SK-N-SH (cell line): ENCODE measurements around the gene CRMP1. TPM values are rescaled to one million over a fixed set of nuclear protein-coding genes. Genes with fewer than 3 reads are reported as not detected.

Source experiments
- CTCF ChIA-PET: fragments of 300-600, 350-600 bp; formaldehyde crosslinking; extraction: SDS; loops from one replicate; lab custom pipeline; 2021; lab: Yijun Ruan, JAX
- POLR2A ChIA-PET: fragments of 350-600 bp; sonication (Branson Sonifier 250); formaldehyde crosslinking; extraction: SDS; loops from one replicate; lab custom pipeline; 2020; ENCODE audit warnings: antibody characterized with exemption, inconsistent platforms; lab: Yijun Ruan, JAX
- DNase-seq: peaks from one replicate; pipeline ENCODE4 v3.0.0; 2012
- H2AFZ ChIP-seq: fragments of 200-600 bp; sonication (generic); 2 replicates; pipeline ENCODE4 v1.8.1; 2016; ENCODE audit warnings: antibody characterized with exemption, mild to moderate bottlenecking, low read depth
- H3F3A ChIP-seq: fragments of 200-600 bp; sonication (generic); replicated peaks from 2 replicates; pipeline ENCODE3; 2016; ENCODE audit warnings: antibody characterized with exemption, mild to moderate bottlenecking; ENCODE audit not compliant: insufficient read depth
- H3K27ac ChIP-seq, 2 experiments: fragments of 200-500 bp in 1 of 2; fragments of 200-600 bp in 1 of 2; sonication (Bioruptor generic) in 1 of 2; sonication (generic), shearing (Covaris generic) in 1 of 2; 2 replicates each; pipeline versions ENCODE4 v1.5.1 to v1.6.1; 2014 to 2016; ENCODE audit warnings: low read depth in 2 of 2, inconsistent platforms in 1 of 2, low read length in 1 of 2, mild to moderate bottlenecking in 1 of 2, mixed read lengths in 1 of 2
- H3K27me3 ChIP-seq: fragments of 200-600 bp; sonication (generic), shearing (Covaris generic); 2 replicates; pipeline ENCODE4 v1.6.1; 2016; ENCODE audit warnings: mixed run types; ENCODE audit not compliant: insufficient read depth
- H3K36me3 ChIP-seq, 2 experiments: fragments of 200-500 bp in 1 of 2; fragments of 200-600 bp in 1 of 2; sonication (Bioruptor generic) in 1 of 2; sonication (generic) in 1 of 2; replicated peaks in 1 of 2; 2 replicates each; pipeline versions ENCODE3 to v1.5.1; 2014 to 2016; ENCODE audit warnings: low read length in 1 of 2, mild to moderate bottlenecking in 1 of 2; ENCODE audit not compliant: insufficient read depth in 2 of 2, control insufficient read depth in 1 of 2
- H3K4me1 ChIP-seq, 2 experiments: fragments of 200-500 bp in 1 of 2; fragments of 200-600 bp in 1 of 2; sonication (Bioruptor generic) in 1 of 2; sonication (generic), shearing (Covaris generic) in 1 of 2; 2 replicates each; pipeline versions ENCODE4 v1.5.1 to v1.6.1; 2014 to 2016; ENCODE audit warnings: low read depth in 1 of 2, low read length in 1 of 2, mixed run types in 1 of 2; ENCODE audit not compliant: insufficient read depth in 2 of 2, control insufficient read depth in 1 of 2
- H3K4me2 ChIP-seq: fragments of 200-600 bp; sonication (generic), shearing (Covaris generic); 2 replicates; pipeline ENCODE4 v1.6.1; 2017; ENCODE audit warnings: mixed run types
- H3K4me3 ChIP-seq, 2 experiments: fragments of 200-500 bp in 1 of 2; fragments of 200-600 bp in 1 of 2; sonication (Bioruptor generic) in 1 of 2; sonication (generic), shearing (Covaris generic) in 1 of 2; 2 replicates each; pipeline versions ENCODE4 v1.5.1 to v1.8.1; 2014 to 2016; ENCODE audit warnings: low read depth in 2 of 2, inconsistent platforms in 1 of 2, low read length in 1 of 2, mild to moderate bottlenecking in 1 of 2, mixed read lengths in 1 of 2, moderate library complexity in 1 of 2
- H3K79me2 ChIP-seq: fragments of 200-600 bp; sonication (generic); 2 replicates; pipeline ENCODE4 v1.8.1; 2017; ENCODE audit warnings: mild to moderate bottlenecking; ENCODE audit not compliant: insufficient read depth
- H3K9ac ChIP-seq: fragments of 200-600 bp; sonication (generic); 2 replicates; pipeline ENCODE4 v1.6.1; 2017; ENCODE audit warnings: mixed run types
- H3K9me2 ChIP-seq: fragments of 200-600 bp; sonication (generic); 2 replicates; pipeline ENCODE4 v1.6.1; 2017; ENCODE audit warnings: mixed run types
- H3K9me3 ChIP-seq: fragments of 200-600 bp; sonication (generic); 2 replicates; pipeline ENCODE4 v1.6.1; 2017; ENCODE audit warnings: mixed run types, mild to moderate bottlenecking, moderate library complexity
- H4K20me1 ChIP-seq: fragments of 200-600 bp; sonication (generic); 2 replicates; pipeline ENCODE4 v1.6.1; 2017; ENCODE audit warnings: mild to moderate bottlenecking, mixed run types; ENCODE audit not compliant: insufficient read depth
- GABPA ChIP-seq: IDR thresholded peaks from 2 replicates; pipeline ENCODE4 v1.4.0; 2012; ENCODE audit warnings: low read depth, mild to moderate bottlenecking
- GATA2 ChIP-seq: sonication (generic); formaldehyde crosslinking; IDR thresholded peaks from 2 replicates; pipeline ENCODE4 v1.5.0; 2020; ENCODE audit warnings: mild to moderate bottlenecking, missing genetic modification reagents
- MXI1 ChIP-seq: IDR thresholded peaks from 2 replicates; pipeline ENCODE4 v1.6.1; 2012; ENCODE audit warnings: mild to moderate bottlenecking, low read depth, low read length, improper control_type of control experiment
- RXRA ChIP-seq: IDR thresholded peaks from 2 replicates; pipeline ENCODE4 v1.4.0; 2012; ENCODE audit warnings: low read depth, mild to moderate bottlenecking, borderline replicate concordance
- SIN3A ChIP-seq: IDR thresholded peaks from 2 replicates; pipeline ENCODE4 v1.6.1; 2012; ENCODE audit warnings: low read depth, mild to moderate bottlenecking, low read length, moderate library complexity, borderline replicate concordance
- SMC3 ChIP-seq: IDR thresholded peaks from 2 replicates; pipeline ENCODE4 v1.6.1; 2012; ENCODE audit warnings: low read depth, low read length, improper control_type of control experiment
- TAF1 ChIP-seq: IDR thresholded peaks from 2 replicates; pipeline ENCODE4 v1.6.1; 2012; ENCODE audit warnings: low read depth, mild to moderate bottlenecking, low read length, moderate library complexity, borderline replicate concordance
- TEAD4 ChIP-seq: IDR thresholded peaks from 2 replicates; pipeline ENCODE4 v1.4.0; 2012; ENCODE audit warnings: mild to moderate bottlenecking, borderline replicate concordance; ENCODE audit not compliant: insufficient read depth
- WGBS: methylation state at CpG from one replicate; pipeline ENCODE4 v1.1.6; 2017; ENCODE audit warnings: low lambda C conversion rate; 5-methylcytosine and 5-hydroxymethylcytosine counted together
- polyA plus RNA-seq, 3 experiments: library from polyadenylated mRNA; depleted of rRNA; stranded (reverse); fragments of >200 nt; gene quantifications; 2 replicates each; pipeline ENCODE4 v1.2.3, GENCODE V29; 2012
- TF ChIP-seq, protein P1 (sequence below): fragments of 200-600 bp; sonication (generic); IDR thresholded peaks from 2 replicates; pipeline ENCODE4 v1.6.1; 2017; ENCODE audit warnings: antibody characterized with exemption, mild to moderate bottlenecking, moderate library complexity

CRMP1 gene
- polyA plus RNA-seq, 1 of the 3 experiments (the other 2 are of a cell fraction): 3.4 TPM

DNA sequence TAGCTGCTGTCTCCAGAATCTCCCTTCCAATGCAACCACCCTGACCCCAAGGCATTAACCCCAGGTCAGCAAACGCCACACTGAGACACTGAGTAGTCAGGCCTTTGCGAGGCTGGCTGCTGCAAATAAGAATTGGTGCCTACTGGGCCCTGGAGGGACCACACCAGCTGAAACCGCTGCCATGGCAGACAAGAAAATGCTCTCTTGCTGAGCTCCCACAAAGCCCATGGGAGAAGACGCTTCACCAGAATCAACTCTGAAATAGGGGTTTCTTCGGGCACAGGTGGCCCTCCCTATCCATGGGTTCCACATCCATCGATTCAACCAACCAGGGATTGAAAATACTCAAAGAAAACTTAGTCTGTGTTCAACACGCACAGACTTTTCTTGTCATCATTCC lies 26.7 kb upstream of the CRMP1 start:
- Histone ChIP-seq H3K9me3 (no peaks in the 10 kb centered on the region), H3K9me2 (no peaks in the 10 kb centered on the region), H3K9ac (no peak overlapping the region), H3K36me3 (no peaks in the 10 kb centered on the region), H3K4me1 (no peaks in the 10 kb centered on the region; a peak in 1 of 4 replicates), H4K20me1 (no peaks in the 10 kb centered on the region), H3K4me2 (no peak overlapping the region), H3K27me3 (no peaks in the 10 kb centered on the region), H3F3A (no peaks in the 10 kb centered on the region), H3K27ac (no peak overlapping the region), H3K4me3 (no peak overlapping the region), H3K79me2 (no peaks in the 10 kb centered on the region), H2AFZ (no peak overlapping the region)
- ChIA-PET POLR2A (no interaction called here), CTCF (interaction anchor here (0.6 to 1.1 kb wide), 3 partner anchors 17 to 583 kb away, joined by 3 to 4 read pairs (median 4); no protein-coding TSS in a partner anchor)
- WGBS: 36% methylated on average over 5 of the region's 7 CpGs
- TF ChIP-seq GABPA (no peak), RXRA (no peak)
- DNase-seq: no peak

DNA sequence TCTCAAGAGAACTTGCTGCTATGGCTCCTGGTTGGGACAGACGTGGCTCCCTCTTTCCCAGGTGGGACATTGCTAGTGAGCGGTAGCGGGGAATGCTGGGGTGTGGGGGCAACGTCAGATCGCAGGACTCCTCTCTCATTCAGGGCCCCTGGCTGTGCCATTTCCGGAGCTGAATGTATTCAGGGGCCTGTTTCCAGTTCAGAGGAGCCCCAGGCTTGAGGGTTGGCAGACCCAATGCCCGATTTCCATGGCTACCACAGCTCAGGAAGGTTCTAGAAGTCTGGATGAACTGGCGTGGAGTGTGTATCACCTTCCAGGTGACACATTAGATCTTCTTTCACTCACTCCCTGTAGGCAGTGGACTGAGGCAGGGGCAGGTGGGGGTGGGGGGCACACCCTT lies 26.2 kb upstream of the CRMP1 start:
- Histone ChIP-seq H3K4me2 (no peak overlapping the region), H3K4me3 (no peak overlapping the region), H3K36me3 (no peaks in the 10 kb centered on the region), H3K9me2 (no peaks in the 10 kb centered on the region), H3K27me3 (no peaks in the 10 kb centered on the region), H2AFZ (no peak overlapping the region), H3K79me2 (no peaks in the 10 kb centered on the region), H3K9ac (no peak overlapping the region), H3K9me3 (no peaks in the 10 kb centered on the region), H3K27ac (no peak overlapping the region), H4K20me1 (no peaks in the 10 kb centered on the region), H3K4me1 (no peaks in the 10 kb centered on the region; a peak in 1 of 4 replicates), H3F3A (no peaks in the 10 kb centered on the region)
- TF ChIP-seq GATA2 (CRISPR knock-in tag): no peak
- TF ChIP-seq SIN3A: no peak
- TF ChIP-seq TAF1: no peak
- no peak for TF ChIP-seq MXI1
- TF ChIP-seq, protein P1, sequence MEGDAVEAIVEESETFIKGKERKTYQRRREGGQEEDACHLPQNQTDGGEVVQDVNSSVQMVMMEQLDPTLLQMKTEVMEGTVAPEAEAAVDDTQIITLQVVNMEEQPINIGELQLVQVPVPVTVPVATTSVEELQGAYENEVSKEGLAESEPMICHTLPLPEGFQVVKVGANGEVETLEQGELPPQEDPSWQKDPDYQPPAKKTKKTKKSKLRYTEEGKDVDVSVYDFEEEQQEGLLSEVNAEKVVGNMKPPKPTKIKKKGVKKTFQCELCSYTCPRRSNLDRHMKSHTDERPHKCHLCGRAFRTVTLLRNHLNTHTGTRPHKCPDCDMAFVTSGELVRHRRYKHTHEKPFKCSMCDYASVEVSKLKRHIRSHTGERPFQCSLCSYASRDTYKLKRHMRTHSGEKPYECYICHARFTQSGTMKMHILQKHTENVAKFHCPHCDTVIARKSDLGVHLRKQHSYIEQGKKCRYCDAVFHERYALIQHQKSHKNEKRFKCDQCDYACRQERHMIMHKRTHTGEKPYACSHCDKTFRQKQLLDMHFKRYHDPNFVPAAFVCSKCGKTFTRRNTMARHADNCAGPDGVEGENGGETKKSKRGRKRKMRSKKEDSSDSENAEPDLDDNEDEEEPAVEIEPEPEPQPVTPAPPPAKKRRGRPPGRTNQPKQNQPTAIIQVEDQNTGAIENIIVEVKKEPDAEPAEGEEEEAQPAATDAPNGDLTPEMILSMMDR: no peak
- no peak for TF ChIP-seq TEAD4
- no peak for TF ChIP-seq RXRA
- TF ChIP-seq SMC3: no peak
- WGBS: 41% methylated on average over 8 of the region's 8 CpGs
- no peak for DNase-seq
- POLR2A ChIA-PET: no interaction called here
- CTCF ChIA-PET: interaction anchor here (0.6 to 1.1 kb wide), 2 partner anchors 61 to 583 kb away, joined by 3 to 4 read pairs; no protein-coding TSS in a partner anchor
